Measurements from ENCODE around the gene ITPKC. TPM values are rescaled to one million over a fixed set of nuclear protein-coding genes. Genes with fewer than 3 reads are reported as not detected.

The ITPKC gene
- total and polyA plus RNA-seq, 10 of the 15 experiments (the other 5 are each of a cell fraction or from before 2014, with no cell fraction given) = 0.03 to 6.4 (median 3.5) TPM

GRCh38 chr19:40778706-40779284, 61.9 kb downstream of the ITPKC start:
- ATAC-seq (no peak), FAIRE-seq (no peak), DNase-seq (ENCODE audit: low read depth, low spot score) (no peak)
- Histone ChIP-seq H3K36me3 (ENCODE audit: control insufficient read depth in 2 of 2, insufficient read depth in 2 of 2, low read length in 1 of 2) (no peaks in the 10 kb centered on the region), H3K4me2 (ENCODE audit: control insufficient read depth, insufficient read depth) (peak overlapping the region; percentile 41), H3K27ac (ENCODE audit: control insufficient read depth, insufficient read depth) (peak overlapping the region; percentile 100), H4K20me1 (ENCODE audit: control insufficient read depth, insufficient read depth) (no peaks in the 10 kb centered on the region), H3K9ac (ENCODE audit: control insufficient read depth, insufficient read depth, low read length) (peak overlapping the region; percentile 96), H3K79me2 (ENCODE audit: control insufficient read depth, insufficient read depth, low read length) (peaks cover 11% of the 10 kb centered on the region), H3K27me3 (replicated peaks in 1 of 2; ENCODE audit: control insufficient read depth in 2 of 2, insufficient read depth in 2 of 2, low read length in 1 of 2) (no peaks in the 10 kb centered on the region), H3K9me3 (replicated peaks; ENCODE audit: control insufficient read depth, insufficient read depth, low read length) (no peaks in the 10 kb centered on the region), H3K4me1 (ENCODE audit: control insufficient read depth, insufficient read depth, low read length) (peaks cover 39% of the 10 kb centered on the region), H3K4me3 (peak overlapping the region; percentile 65), H2AFZ (ENCODE audit: control insufficient read depth, low read depth, low read length) (peak overlapping the region; percentile 88)
- BruUV-seq (replicated peaks) = no TSS peak
- SMC1A ChIA-PET (ENCODE audit: uncharacterized antibody, unreplicated experiment) = interaction anchor here (0.8 to 11.2 kb wide), 15 partner anchors 10 to 115 kb away, joined by 3 to 256 read pairs (median 7); partner anchors contain the start of genes ACTMAP, EGLN2, NUMBL and SNRPA
- RAD21 ChIA-PET (ENCODE audit: unreplicated experiment) = interaction anchor here (0.9 to 7.6 kb wide), 12 partner anchors 19 to 336 kb away, joined by 3 to 291 read pairs (median 16); partner anchors contain the start of genes ACTMAP, COQ8B, EGLN2 and ITPKC
- intact Hi-C loops (cut with micrococcal nuclease; ENCODE audit: unreplicated experiment) (loop anchor here (1.0 kb wide), 1 partner anchor 62 kb away; the partner anchor contains the start of gene COQ8B), in situ Hi-C loops (cut with MboI) (no loop called here)
- POLR2A ChIA-PET = interaction anchor here (0.6 to 8.1 kb wide), 26 partner anchors 8 to 1464 kb away, joined by 3 to 331 read pairs (median 8); partner anchors contain the start of genes ACTMAP, COQ8B, EGLN2 and HNRNPUL1
- 3% methylated on average over 7 of the region's 7 CpGs for WGBS (ENCODE audit: insufficient coverage, insufficient replicate concordance, low lambda C conversion rate, missing lambda C conversion rate)
- CTCF ChIA-PET = interaction anchor here (1.3 to 4.6 kb wide), 8 partner anchors 8 to 1105 kb away, joined by 4 to 72 read pairs (median 16); partner anchors contain the start of genes ACTMAP, COQ8B, EGLN2 and ITPKC
- TF ChIP-seq ATF2 (IDR thresholded peaks at IDR 0.05; ENCODE audit: low read length) = no peak
- no peak for TF ChIP-seq FOXM1 (IDR thresholded peaks at IDR 0.05; ENCODE audit: low read depth, low read length)
- peak; percentile 45; the same call in 1 of the 2 replicates for TF ChIP-seq RELB (IDR thresholded peaks at IDR 0.05; ENCODE audit: low read depth)
- TF ChIP-seq MTA2 (IDR thresholded peaks at IDR 0.05; ENCODE audit: low read depth) = 0 out of 2 replicates have a peak, but pooled peaks have one; percentile 17
- TF ChIP-seq PKNOX1 (IDR thresholded peaks at IDR 0.05) = peak; percentile 96; the same call in 1 of the 2 replicates
- TF ChIP-seq ZNF217 (IDR thresholded peaks at IDR 0.05) = no peak
- TF ChIP-seq CUX1 (IDR thresholded peaks at IDR 0.05; ENCODE audit: insufficient replicate concordance, low read depth, low read length) = no peak
- TF ChIP-seq KLF5 (IDR thresholded peaks at IDR 0.05; ENCODE audit: partially characterized antibody) = no peak
- TF ChIP-seq RELA (IDR thresholded peaks at IDR 0.05; ENCODE audit: borderline replicate concordance, partially characterized antibody) = no peak
- no peak for TF ChIP-seq DPF2 (IDR thresholded peaks at IDR 0.05)
- TF ChIP-seq RCOR1 (conservative IDR thresholded peaks at IDR 0.05; ENCODE audit: low read depth, low read length) = 0 out of 2 replicates have a peak, but pooled peaks have one; percentile 26
- TF ChIP-seq IRF4 (IDR thresholded peaks at IDR 0.05; ENCODE audit: low read depth, low read length) = no peak
- no peak for TF ChIP-seq CREB1 (IDR thresholded peaks at IDR 0.05; ENCODE audit: low read depth)
- TF ChIP-seq BACH1 (IDR thresholded peaks at IDR 0.05; ENCODE audit: borderline replicate concordance) = no peak; the same call in 1 of the 2 replicates

Measured in GM12878 (cell line).